Colonic mucosa (tissue), 4 donors: Measurements from ENCODE around the gene SNTN. TPM values are rescaled to one million over a fixed set of nuclear protein-coding genes. Genes with fewer than 3 reads are reported as not detected.
A peak's percentile ranks its signal among the peaks of the same experiment; 100 is the strongest.

Source experiments
- DNase-seq: peaks from one replicate; pipeline ENCODE4 v3.0.0-alpha.2; 2020
- H3K27ac ChIP-seq: fragments of 200-600 bp; one replicate; pipeline ENCODE4 v1.8.0; 2021
- H3K27me3 ChIP-seq: fragments of 200-600 bp; one replicate; pipeline ENCODE4 v1.8.0; 2021
- H3K36me3 ChIP-seq: fragments of 200-600 bp; one replicate; pipeline ENCODE4 v1.8.0; 2021
- H3K4me1 ChIP-seq: fragments of 200-600 bp; one replicate; pipeline ENCODE4 v1.8.0; 2021; ENCODE audit warnings: mild to moderate bottlenecking
- H3K4me3 ChIP-seq: fragments of 200-600 bp; one replicate; pipeline ENCODE4 v1.8.0; 2021
- H3K9ac ChIP-seq, 2 donors: one replicate each; pipeline ENCODE4 v1.7.0; 2013; ENCODE audit warnings: control low read depth in 2 of 2, low read depth in 2 of 2, low read length in 2 of 2
- H3K9me3 ChIP-seq: fragments of 200-600 bp; one replicate; pipeline ENCODE4 v1.8.0; 2021
- intact Hi-C: fragments of 100-400 bp; cut with DNase I; formaldehyde crosslinking; loops from one replicate; pipeline ENCODE4 v1.14.1; 2022
- total RNA-seq, 2 donors: library from RNA; stranded (reverse); fragmentation: NEBNext Ultra II Directional in 1 of 2; extraction: Animal tissue kit (Norgen Biotek cat#: 25700) in 1 of 2; gene quantifications; one replicate each; pipeline ENCODE4 v1.2.1, GENCODE V29; 2021
- TF ChIP-seq, protein P1 (sequence below): fragments of 200-600 bp; IDR thresholded peaks from one replicate; pipeline ENCODE4 v1.8.0; 2022; ENCODE audit warnings: antibody characterized with exemption, mild to moderate bottlenecking
- donor health status: healthy.
- donor health status: DM: no; HTN: no; CAD: no.
- donor health status: DM: no; HTN: no; CAD: no.

The SNTN gene
- total RNA-seq, 2 donors from 2014 or later = 0.27 TPM; not detected in 1

DNA sequence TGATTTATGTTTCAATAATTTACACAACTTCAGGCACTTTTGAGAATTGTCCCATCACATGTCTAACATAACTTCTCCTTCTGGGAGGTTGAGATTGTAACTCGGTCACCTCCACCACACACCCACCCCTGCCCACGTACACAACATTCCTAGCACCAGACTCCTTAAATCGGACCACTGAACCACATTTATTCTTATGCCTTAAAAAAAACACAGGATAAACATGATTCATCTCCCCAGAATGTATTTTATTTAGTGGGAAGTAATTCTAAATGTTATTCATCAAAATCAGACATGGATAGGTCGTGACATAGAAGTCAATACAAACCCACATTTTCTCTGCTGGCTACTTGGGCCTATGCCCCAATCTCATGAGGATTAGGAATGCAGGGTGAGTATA, 3.0 kb downstream of the SNTN start:
- H3K4me3 ChIP-seq = no peak overlapping the region

GRCh38 chr3:63656786-63657185, 4.3 kb downstream of the SNTN start:
- no peak overlapping the region for H3K9ac ChIP-seq
- DNase-seq = no peak
- intact Hi-C loops = no loop called here
- H3K27ac ChIP-seq = no peak overlapping the region
- H3K27me3 ChIP-seq = no peaks in the 10 kb centered on the region
- no peaks in the 10 kb centered on the region for H3K9me3 ChIP-seq
- H3K4me3 ChIP-seq = no peak overlapping the region
- TF ChIP-seq, protein P1, sequence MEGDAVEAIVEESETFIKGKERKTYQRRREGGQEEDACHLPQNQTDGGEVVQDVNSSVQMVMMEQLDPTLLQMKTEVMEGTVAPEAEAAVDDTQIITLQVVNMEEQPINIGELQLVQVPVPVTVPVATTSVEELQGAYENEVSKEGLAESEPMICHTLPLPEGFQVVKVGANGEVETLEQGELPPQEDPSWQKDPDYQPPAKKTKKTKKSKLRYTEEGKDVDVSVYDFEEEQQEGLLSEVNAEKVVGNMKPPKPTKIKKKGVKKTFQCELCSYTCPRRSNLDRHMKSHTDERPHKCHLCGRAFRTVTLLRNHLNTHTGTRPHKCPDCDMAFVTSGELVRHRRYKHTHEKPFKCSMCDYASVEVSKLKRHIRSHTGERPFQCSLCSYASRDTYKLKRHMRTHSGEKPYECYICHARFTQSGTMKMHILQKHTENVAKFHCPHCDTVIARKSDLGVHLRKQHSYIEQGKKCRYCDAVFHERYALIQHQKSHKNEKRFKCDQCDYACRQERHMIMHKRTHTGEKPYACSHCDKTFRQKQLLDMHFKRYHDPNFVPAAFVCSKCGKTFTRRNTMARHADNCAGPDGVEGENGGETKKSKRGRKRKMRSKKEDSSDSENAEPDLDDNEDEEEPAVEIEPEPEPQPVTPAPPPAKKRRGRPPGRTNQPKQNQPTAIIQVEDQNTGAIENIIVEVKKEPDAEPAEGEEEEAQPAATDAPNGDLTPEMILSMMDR = no peak
- H3K4me1 ChIP-seq = no peaks in the 10 kb centered on the region
- no peaks in the 10 kb centered on the region for H3K36me3 ChIP-seq

More for the DNA sequence above, 3.0 kb downstream of the SNTN start:
- no peaks in the 10 kb centered on the region for H3K36me3 ChIP-seq
- TF ChIP-seq, protein P1 = no peak
- no peak overlapping the region for H3K27ac ChIP-seq
- no peaks in the 10 kb centered on the region for H3K9me3 ChIP-seq
- intact Hi-C loops = no loop called here
- H3K27me3 ChIP-seq = no peaks in the 10 kb centered on the region
- DNase-seq = no peak
- no peak overlapping the region for H3K9ac ChIP-seq
- no peaks in the 10 kb centered on the region for H3K4me1 ChIP-seq

GRCh38 chr3:63661242-63661641, 8.8 kb downstream of the SNTN start:
- TF ChIP-seq, protein P1 = no peak

GRCh38 chr3:63662011-63662410, 9.5 kb downstream of the SNTN start:
- no peaks in the 10 kb centered on the region for H3K36me3 ChIP-seq
- no peak overlapping the region for H3K27ac ChIP-seq
- TF ChIP-seq, protein P1 = no peak
- no peaks in the 10 kb centered on the region for H3K4me1 ChIP-seq
- intact Hi-C loops = loop anchor here (5.0 kb wide), 1 partner anchor 310 kb away; no protein-coding TSS in a partner anchor
- H3K9me3 ChIP-seq = no peaks in the 10 kb centered on the region
- H3K4me3 ChIP-seq = no peak overlapping the region
- DNase-seq = no peak
- no peaks in the 10 kb centered on the region for H3K27me3 ChIP-seq
- H3K9ac ChIP-seq = no peak overlapping the region

More at GRCh38 chr3:63661242-63661641, 8.8 kb downstream of the SNTN start:
- no peaks in the 10 kb centered on the region for H3K36me3 ChIP-seq
- H3K4me1 ChIP-seq = no peaks in the 10 kb centered on the region
- H3K9me3 ChIP-seq = no peaks in the 10 kb centered on the region
- no peak overlapping the region for H3K9ac ChIP-seq
- DNase-seq = no peak
- no peak overlapping the region for H3K4me3 ChIP-seq
- H3K27me3 ChIP-seq = no peaks in the 10 kb centered on the region
- intact Hi-C loops = loop anchor here (5.0 kb wide), 1 partner anchor 309 kb away; no protein-coding TSS in a partner anchor
- no peak overlapping the region for H3K27ac ChIP-seq

DNA sequence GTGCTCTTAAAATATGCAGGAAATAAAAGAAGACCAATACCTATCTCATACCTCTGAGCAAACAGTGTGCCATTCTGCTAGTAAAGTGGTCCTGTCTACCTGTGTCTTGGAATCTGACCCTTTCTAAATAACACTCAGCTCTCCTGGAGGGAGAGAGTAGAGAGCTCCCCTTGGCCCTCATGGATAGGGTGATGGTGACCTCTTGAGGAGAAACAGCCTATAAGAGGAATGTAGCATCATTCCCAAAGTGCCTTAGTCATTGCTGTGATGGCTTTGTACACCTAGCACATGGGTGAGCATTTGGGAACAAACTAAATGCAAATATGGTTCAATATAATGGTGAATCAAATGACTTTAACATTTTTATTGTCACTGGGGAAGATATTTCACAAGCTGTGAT, 10.0 kb downstream of the SNTN start:
- TF ChIP-seq, protein P1 = no peak
- H3K27ac ChIP-seq = no peak overlapping the region
- no peak overlapping the region for H3K9ac ChIP-seq
- DNase-seq = peak; percentile 25
- H3K27me3 ChIP-seq = no peaks in the 10 kb centered on the region
- intact Hi-C loops = loop anchor here (5.0 kb wide), 1 partner anchor 310 kb away; no protein-coding TSS in a partner anchor
- H3K4me1 ChIP-seq = no peaks in the 10 kb centered on the region
- no peaks in the 10 kb centered on the region for H3K9me3 ChIP-seq
- no peaks in the 10 kb centered on the region for H3K36me3 ChIP-seq
- no peak overlapping the region for H3K4me3 ChIP-seq
